ENCODE measurements around the gene MLC1. TPM values are rescaled to one million over a fixed set of nuclear protein-coding genes. Genes with fewer than 3 reads are reported as not detected.
A peak's percentile ranks its signal among the peaks of the same experiment; 100 is the strongest.

The MLC1 gene
- total and polyA plus RNA-seq, 4 donors, result 0.16 to 2.1 (median 0.39) TPM; not detected in 1

- ATAC-seq (ENCODE audit: low FRiP score) (no peak), DNase-seq (peak in 1 of 2 donors; percentile 9)
- H3K4me3 ChIP-seq (ENCODE audit: low read length in 2 of 2), result no peak overlapping the region
- no peak overlapping the region for H3K27ac ChIP-seq (ENCODE audit: low read depth in 1 of 2, low read length in 2 of 2)
- no peaks in the 10 kb centered on the region for H3K9me3 ChIP-seq (ENCODE audit: control insufficient read depth, low read length)
- intact Hi-C loops (cut with DNase I), result loop anchor here in 1 of 2 donors (5.0 kb wide), 1 partner anchor 51 kb away; no protein-coding TSS in a partner anchor
- 65% methylated on average over 11 of the region's 11 CpGs for WGBS, 2 donors
- H3K4me1 ChIP-seq (ENCODE audit: control insufficient read depth in 1 of 2, insufficient read depth in 2 of 2, low read length in 2 of 2), result no peaks in the 10 kb centered on the region
- no peaks in the 10 kb centered on the region for H3K36me3 ChIP-seq (ENCODE audit: control insufficient read depth in 1 of 2, insufficient read depth in 2 of 2, low read length in 1 of 2)
- H3K27me3 ChIP-seq (ENCODE audit: control insufficient read depth in 1 of 2, insufficient read depth in 2 of 2, low read length in 1 of 2), result no peaks in the 10 kb centered on the region
Measured at GRCh38 chr22:50018608-50019285, 66.5 kb downstream of the MLC1 start.

- peak in 1 of 2 donors; percentile 44 for DNase-seq
- Histone ChIP-seq H3K36me3 (ENCODE audit: control insufficient read depth in 1 of 2, insufficient read depth in 2 of 2, low read length in 1 of 2) (no peaks in the 10 kb centered on the region), H3K9me3 (ENCODE audit: control insufficient read depth, low read length) (no peaks in the 10 kb centered on the region), H3K27me3 (ENCODE audit: control insufficient read depth in 1 of 2, insufficient read depth in 2 of 2, low read length in 1 of 2) (no peaks in the 10 kb centered on the region), H3K27ac (ENCODE audit: low read depth in 1 of 2, low read length in 2 of 2) (no peak overlapping the region), H3K4me3 (ENCODE audit: low read length in 2 of 2) (no peak overlapping the region), H3K4me1 (ENCODE audit: control insufficient read depth in 1 of 2, insufficient read depth in 2 of 2, low read length in 2 of 2) (no peaks in the 10 kb centered on the region)
- intact Hi-C loops (cut with DNase I), result loop anchor here in 1 of 2 donors (5.0 kb wide), 1 partner anchor 50 kb away; no protein-coding TSS in a partner anchor
- no peak for ATAC-seq (ENCODE audit: low FRiP score)
- WGBS, 2 donors, result 85 to 87% methylated on average over 6 of the region's 6 CpGs
Measured at GRCh38 chr22:50017701-50018224, 67.5 kb downstream of the MLC1 start.

- DNase-seq (peak in 1 of 2 donors; percentile 69), ATAC-seq (ENCODE audit: low FRiP score) (no peak)
- no peak overlapping the region for H3K27ac ChIP-seq (ENCODE audit: low read depth in 1 of 2, low read length in 2 of 2)
- no peaks in the 10 kb centered on the region for H3K36me3 ChIP-seq (ENCODE audit: control insufficient read depth in 1 of 2, insufficient read depth in 2 of 2, low read length in 1 of 2)
- intact Hi-C loops (cut with DNase I), result loop anchor here in 1 of 2 donors (5.0 kb wide), 1 partner anchor 50 kb away; no protein-coding TSS in a partner anchor
- WGBS, 2 donors, result 69 to 80% methylated on average over 21 of the region's 21 CpGs
- no peaks in the 10 kb centered on the region for H3K9me3 ChIP-seq (ENCODE audit: control insufficient read depth, low read length)
- H3K4me1 ChIP-seq (ENCODE audit: control insufficient read depth in 1 of 2, insufficient read depth in 2 of 2, low read length in 2 of 2), result no peaks in the 10 kb centered on the region
- H3K27me3 ChIP-seq (ENCODE audit: control insufficient read depth in 1 of 2, insufficient read depth in 2 of 2, low read length in 1 of 2), result no peaks in the 10 kb centered on the region
- no peak overlapping the region for H3K4me3 ChIP-seq (ENCODE audit: low read length in 2 of 2)
Measured at GRCh38 chr22:50016988-50017700, 68.1 kb downstream of the MLC1 start.

- no peaks in the 10 kb centered on the region for H3K27me3 ChIP-seq (ENCODE audit: control insufficient read depth in 1 of 2, insufficient read depth in 2 of 2, low read length in 1 of 2)
- WGBS, 2 donors, result 86% methylated on average over 20 of the region's 20 CpGs
- ATAC-seq (ENCODE audit: low FRiP score), result no peak
- H3K36me3 ChIP-seq (ENCODE audit: control insufficient read depth in 1 of 2, insufficient read depth in 2 of 2, low read length in 1 of 2), result no peaks in the 10 kb centered on the region
- H3K9me3 ChIP-seq (ENCODE audit: control insufficient read depth, low read length), result no peaks in the 10 kb centered on the region
- H3K27ac ChIP-seq (ENCODE audit: low read depth in 1 of 2, low read length in 2 of 2), result no peak overlapping the region
- DNase-seq, result peak in 1 of 2 donors; percentile 62
- intact Hi-C loops (cut with DNase I), result loop anchor here in 1 of 2 donors (5.0 kb wide), 1 partner anchor 49 kb away; no protein-coding TSS in a partner anchor
- no peak overlapping the region for H3K4me3 ChIP-seq (ENCODE audit: low read length in 2 of 2)
- no peaks in the 10 kb centered on the region for H3K4me1 ChIP-seq (ENCODE audit: control insufficient read depth in 1 of 2, insufficient read depth in 2 of 2, low read length in 2 of 2)
Measured at GRCh38 chr22:50016308-50016987, 68.8 kb downstream of the MLC1 start.

GRCh38 chr22:50015451-50016307 is 69.5 kb downstream of the MLC1 start:
- Histone ChIP-seq H3K36me3 (ENCODE audit: control insufficient read depth in 1 of 2, insufficient read depth in 2 of 2, low read length in 1 of 2) (no peaks in the 10 kb centered on the region), H3K9me3 (ENCODE audit: control insufficient read depth, low read length) (no peaks in the 10 kb centered on the region), H3K27me3 (ENCODE audit: control insufficient read depth in 1 of 2, insufficient read depth in 2 of 2, low read length in 1 of 2) (no peaks in the 10 kb centered on the region), H3K4me1 (ENCODE audit: control insufficient read depth in 1 of 2, insufficient read depth in 2 of 2, low read length in 2 of 2) (no peaks in the 10 kb centered on the region), H3K4me3 (ENCODE audit: low read length in 2 of 2) (no peak overlapping the region), H3K27ac (ENCODE audit: low read depth in 1 of 2, low read length in 2 of 2) (no peak overlapping the region)
- no peak for ATAC-seq (ENCODE audit: low FRiP score)
- 38 to 46% methylated on average over 18 to 30 of the region's 30 CpGs for WGBS, 2 donors
- DNase-seq, result peak in 1 of 2 donors; percentile 68
- intact Hi-C loops (cut with DNase I), result loop anchor here in 1 of 2 donors (5.0 kb wide), 1 partner anchor 48 kb away; no protein-coding TSS in a partner anchor

- intact Hi-C loops (cut with DNase I), result loop anchor here in 1 of 2 donors (5.0 kb wide), 1 partner anchor 48 kb away; no protein-coding TSS in a partner anchor
- peak in 1 of 2 donors; percentile 75 for DNase-seq
- H3K9me3 ChIP-seq (ENCODE audit: control insufficient read depth, low read length), result no peaks in the 10 kb centered on the region
- no peaks in the 10 kb centered on the region for H3K4me1 ChIP-seq (ENCODE audit: control insufficient read depth in 1 of 2, insufficient read depth in 2 of 2, low read length in 2 of 2)
- 2 to 4% methylated on average over 51 to 91 of the region's 91 CpGs for WGBS, 2 donors
- H3K27ac ChIP-seq (ENCODE audit: low read depth in 1 of 2, low read length in 2 of 2), result no peak overlapping the region
- no peak overlapping the region for H3K4me3 ChIP-seq (ENCODE audit: low read length in 2 of 2)
- H3K27me3 ChIP-seq (ENCODE audit: control insufficient read depth in 1 of 2, insufficient read depth in 2 of 2, low read length in 1 of 2), result no peaks in the 10 kb centered on the region
- no peak for ATAC-seq (ENCODE audit: low FRiP score)
- no peaks in the 10 kb centered on the region for H3K36me3 ChIP-seq (ENCODE audit: control insufficient read depth in 1 of 2, insufficient read depth in 2 of 2, low read length in 1 of 2)
Measured at GRCh38 chr22:50014655-50015401, 70.4 kb downstream of the MLC1 start.

- WGBS, 2 donors, result 60% methylated on average over 16 of the region's 16 CpGs
- Histone ChIP-seq H3K4me1 (ENCODE audit: control insufficient read depth in 1 of 2, insufficient read depth in 2 of 2, low read length in 2 of 2) (no peaks in the 10 kb centered on the region), H3K27ac (ENCODE audit: low read depth in 1 of 2, low read length in 2 of 2) (no peak overlapping the region), H3K4me3 (ENCODE audit: low read length in 2 of 2) (no peak overlapping the region), H3K36me3 (ENCODE audit: control insufficient read depth in 1 of 2, insufficient read depth in 2 of 2, low read length in 1 of 2) (no peaks in the 10 kb centered on the region), H3K27me3 (ENCODE audit: control insufficient read depth in 1 of 2, insufficient read depth in 2 of 2, low read length in 1 of 2) (no peaks in the 10 kb centered on the region), H3K9me3 (ENCODE audit: control insufficient read depth, low read length) (no peaks in the 10 kb centered on the region)
- intact Hi-C loops (cut with DNase I), result no loop called here
- DNase-seq (peak in 1 of 2 donors; percentile 71), ATAC-seq (ENCODE audit: low FRiP score) (no peak)
Measured at GRCh38 chr22:50014053-50014501, 71.1 kb downstream of the MLC1 start.

All from aorta (tissue), 5 donors.